Hepatic stellate cell (primary cell): ENCODE data around the gene ZDHHC11.
A peak's percentile ranks its signal among the peaks of the same experiment; 100 is the strongest.

Experiments
- DNase-seq: peaks from one replicate; pipeline ENCODE4 v3.0.0; 2011; ENCODE audit warnings: low spot score

ZDHHC11 gene, protein sequence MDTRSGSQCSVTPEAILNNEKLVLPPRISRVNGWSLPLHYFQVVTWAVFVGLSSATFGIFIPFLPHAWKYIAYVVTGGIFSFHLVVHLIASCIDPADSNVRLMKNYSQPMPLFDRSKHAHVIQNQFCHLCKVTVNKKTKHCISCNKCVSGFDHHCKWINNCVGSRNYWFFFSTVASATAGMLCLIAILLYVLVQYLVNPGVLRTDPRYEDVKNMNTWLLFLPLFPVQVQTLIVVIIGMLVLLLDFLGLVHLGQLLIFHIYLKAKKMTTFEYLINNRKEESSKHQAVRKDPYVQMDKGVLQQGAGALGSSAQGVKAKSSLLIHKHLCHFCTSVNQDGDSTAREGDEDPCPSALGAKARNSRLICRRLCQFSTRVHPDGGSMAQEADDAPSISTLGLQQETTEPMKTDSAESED

DNA sequence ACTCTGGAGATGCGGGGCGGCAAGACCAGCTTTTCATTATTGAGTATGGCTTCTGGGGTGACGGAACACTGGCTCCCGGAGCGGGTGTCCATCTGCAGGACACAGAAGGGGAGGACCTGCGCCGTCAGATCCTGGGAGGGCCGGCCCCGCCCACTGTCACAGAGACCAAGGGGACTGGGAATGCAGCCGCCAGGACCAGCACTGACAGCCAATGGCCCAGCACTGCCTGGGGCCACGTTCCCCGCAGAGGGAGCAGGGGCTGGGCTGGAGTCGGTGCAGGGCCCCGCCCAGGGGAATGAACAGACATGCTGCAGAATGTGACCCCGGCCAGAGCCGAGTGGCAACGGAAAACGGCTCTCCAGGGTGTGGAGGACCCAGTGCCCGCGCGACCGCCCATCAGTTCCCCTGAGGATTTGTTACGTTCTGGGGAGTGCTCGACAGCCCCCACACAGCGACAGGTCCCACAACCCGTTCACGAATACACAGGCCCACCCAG lies at the start of gene ZDHHC11:
ZDHHC11 (minus strand) TSS at position 476 of the 496 bp plus-strand sequence; CDS start at position 92, 384 bp downstream.
- DNase-seq = no peak

DNA sequence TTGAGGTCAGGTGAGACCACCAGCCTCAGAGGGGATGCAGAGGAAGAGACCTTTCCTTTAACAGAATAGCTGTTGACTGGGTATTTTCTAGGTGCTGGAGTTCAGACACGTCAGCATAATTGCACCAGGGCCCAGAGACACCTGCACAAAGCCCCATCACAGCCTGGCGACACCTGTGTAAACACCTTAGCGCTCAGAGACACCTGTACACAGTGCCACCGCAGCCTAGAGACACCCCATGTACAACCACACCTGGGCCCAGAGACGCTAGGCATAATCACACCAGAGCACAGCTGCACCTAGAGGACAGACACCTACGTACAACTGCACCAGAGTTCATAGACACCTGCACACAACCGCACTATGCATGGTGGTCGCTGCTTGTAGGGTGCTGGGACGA lies 42.9 kb upstream of the ZDHHC11 start:
- DNase-seq = no peak

DNA sequence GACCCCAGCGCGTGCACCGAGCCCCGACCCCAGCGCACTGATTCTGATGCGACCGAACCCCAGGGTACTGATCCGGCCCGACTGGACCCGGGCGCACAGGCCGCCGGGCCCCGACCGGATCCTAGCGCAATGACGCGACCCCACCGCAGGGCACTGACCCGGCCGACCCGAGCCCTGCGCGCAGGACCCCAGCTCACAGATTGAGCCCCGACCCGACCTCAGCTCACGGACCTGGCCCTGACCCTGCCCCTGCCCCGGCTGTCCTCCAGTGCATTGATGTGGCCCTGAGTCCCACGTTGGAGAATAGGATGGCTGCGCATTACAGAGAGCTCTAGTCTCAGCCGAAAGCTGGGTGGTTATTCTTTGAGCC lies 42.3 kb upstream of the ZDHHC11 start:
- DNase-seq = no peak

DNA sequence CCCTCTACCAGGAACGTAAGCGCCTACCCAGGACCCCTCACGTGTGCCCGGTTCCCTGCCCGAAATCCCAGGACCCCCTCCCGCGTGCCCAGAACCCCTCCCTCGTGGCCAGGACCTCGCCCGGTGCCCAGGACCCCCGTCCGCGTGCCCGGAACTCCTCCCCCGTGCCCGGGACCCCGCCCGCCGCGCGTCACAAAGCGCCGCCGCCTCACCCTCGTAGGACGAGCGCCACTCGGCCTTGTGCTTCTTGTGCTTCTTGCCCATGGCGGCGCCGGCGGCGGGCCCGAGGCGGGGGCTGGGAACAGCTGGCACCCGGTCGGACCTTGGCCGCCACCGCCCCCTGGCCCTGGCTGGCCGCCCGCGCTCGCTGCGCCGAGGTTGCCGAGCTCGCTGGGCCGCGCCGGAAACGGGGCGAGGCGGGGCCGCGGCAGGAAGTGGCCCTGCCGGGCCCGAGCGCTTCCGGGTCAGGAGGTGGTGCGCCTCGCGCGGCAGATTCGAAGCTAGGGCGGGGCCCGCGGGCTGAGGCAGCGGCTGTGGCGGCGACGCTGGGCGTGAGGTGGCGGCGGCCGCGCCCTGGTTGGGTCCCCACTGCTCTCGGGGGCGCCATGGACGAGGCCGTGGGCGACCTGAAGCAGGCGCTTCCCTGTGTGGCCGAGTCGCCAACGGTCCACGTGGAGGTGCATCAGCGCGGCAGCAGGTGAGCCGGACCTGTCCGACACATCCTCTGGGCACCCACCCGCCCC lies 41.8 kb upstream of the ZDHHC11 start, which contains the start of the genes BRD9 and TRIP13:
BRD9 (minus strand) TSS at position 408 of the 743 bp plus-strand sequence; CDS start at position 264, 144 bp downstream.
TRIP13 (plus strand) TSS at position 491 of the 743 bp plus-strand sequence; CDS start at position 606, 115 bp downstream.
- DNase-seq = peak; percentile 97

DNA sequence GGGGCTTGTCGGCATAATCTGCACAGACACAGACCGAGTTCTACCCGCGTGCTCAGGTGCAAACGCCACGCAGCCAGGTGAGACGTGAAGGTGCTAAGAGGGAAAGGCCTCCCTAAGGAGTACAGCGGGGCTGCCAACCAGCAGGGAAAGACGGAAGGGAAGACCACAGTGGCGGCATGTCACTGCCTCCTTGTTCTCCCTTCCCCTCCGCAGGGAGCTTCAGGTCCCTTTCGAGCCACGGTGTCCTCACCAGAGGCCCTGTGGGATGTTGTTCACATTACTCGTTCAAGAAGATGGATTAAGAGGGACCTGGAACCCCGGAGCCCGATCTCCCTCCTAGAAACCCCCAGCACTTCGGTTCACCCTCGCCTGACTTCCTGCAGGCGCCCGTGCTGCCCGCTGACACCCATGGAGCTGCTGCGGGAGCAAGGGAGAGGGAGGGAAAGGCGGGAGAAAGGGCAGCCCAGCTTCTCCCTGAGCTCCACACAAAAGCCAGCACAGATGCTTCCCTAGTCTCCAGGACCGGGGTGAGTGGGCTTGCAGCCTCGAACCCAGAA lies 41.1 kb upstream of the ZDHHC11 start:
- peak; percentile 78 for DNase-seq

DNA sequence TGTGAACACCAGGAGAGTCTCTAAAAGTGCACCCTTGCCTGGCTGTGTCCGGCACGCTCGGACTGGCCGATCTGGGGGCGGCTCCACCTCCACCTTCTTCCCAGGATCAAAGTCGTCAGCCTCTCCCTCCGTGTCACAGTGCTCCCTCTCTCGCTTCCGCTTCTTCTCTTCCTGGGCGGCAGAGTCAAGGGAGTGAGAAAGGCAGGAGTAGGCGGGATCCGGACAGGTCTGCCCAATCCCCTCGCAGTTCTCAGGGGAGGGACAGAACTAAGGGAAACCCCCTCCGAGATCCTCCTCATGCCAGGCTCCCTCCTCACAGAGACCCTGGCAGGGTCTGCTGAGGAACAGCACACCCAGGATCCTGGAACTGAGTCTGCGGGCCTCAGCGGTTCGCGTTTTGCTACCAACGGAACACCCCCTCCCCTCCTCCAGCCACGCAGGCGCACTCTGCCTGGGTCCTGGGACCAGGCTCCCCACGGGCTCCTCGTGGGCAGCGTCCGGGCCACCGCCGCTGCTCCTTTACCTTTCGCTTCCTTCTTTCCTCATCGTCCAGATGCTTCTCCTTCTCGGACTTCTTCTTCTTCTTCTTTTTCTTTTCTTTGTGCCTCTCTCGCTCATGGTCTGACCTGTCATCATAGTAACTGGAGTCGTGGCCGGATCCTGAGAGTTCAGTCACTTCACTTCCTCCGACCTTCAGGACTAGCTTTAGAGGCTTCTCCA lies 40.5 kb upstream of the ZDHHC11 start:
- DNase-seq = no peak

DNA sequence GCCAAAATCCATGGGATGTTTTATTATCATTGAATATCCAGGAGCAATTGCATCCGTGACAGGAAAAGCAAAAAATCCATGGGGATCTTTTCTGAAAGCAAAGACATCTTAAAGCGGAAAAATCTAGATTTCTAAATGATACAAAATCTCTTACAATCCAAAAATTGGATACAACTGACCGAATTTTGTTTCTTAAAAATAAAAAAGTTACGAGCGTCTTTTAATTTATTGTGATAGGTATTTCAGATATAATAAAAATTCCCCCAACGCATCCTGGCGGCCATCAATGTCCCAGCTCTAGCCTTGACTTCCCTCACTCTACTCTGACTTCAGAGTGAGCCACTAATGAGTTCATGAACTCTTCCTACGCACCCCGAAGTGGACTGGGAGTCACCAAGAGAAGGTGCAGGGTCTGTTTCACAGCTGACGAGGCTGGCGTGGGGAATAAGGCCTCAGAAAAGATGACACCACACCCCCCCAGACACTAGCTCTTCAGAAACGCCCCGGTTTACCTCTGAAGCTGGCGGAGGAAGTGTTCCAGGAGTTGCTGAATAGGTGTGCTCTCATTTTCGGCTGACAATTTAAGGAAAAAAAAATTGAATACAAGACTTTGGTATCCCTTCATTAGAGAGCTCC lies 38.4 kb upstream of the ZDHHC11 start:
- no peak for DNase-seq

DNA sequence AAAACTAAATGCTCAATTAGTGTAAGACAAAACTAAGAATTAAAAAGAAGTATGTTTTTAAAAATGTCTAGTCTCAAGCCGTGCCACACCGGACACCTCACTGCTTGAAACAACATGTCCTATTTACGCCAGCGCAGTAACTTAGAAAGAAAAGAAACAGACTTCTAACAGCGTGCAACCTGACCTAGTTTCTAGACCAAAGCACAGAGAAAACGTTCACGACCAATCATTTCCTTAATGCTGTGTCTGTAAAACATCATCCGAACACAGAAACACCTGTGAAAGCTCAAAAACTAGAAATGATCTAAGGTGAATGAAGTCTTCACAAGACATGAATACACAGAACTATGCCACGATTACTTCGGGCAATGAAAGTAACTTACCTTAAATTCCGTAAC lies 37.9 kb upstream of the ZDHHC11 start:
- no peak for DNase-seq

DNA sequence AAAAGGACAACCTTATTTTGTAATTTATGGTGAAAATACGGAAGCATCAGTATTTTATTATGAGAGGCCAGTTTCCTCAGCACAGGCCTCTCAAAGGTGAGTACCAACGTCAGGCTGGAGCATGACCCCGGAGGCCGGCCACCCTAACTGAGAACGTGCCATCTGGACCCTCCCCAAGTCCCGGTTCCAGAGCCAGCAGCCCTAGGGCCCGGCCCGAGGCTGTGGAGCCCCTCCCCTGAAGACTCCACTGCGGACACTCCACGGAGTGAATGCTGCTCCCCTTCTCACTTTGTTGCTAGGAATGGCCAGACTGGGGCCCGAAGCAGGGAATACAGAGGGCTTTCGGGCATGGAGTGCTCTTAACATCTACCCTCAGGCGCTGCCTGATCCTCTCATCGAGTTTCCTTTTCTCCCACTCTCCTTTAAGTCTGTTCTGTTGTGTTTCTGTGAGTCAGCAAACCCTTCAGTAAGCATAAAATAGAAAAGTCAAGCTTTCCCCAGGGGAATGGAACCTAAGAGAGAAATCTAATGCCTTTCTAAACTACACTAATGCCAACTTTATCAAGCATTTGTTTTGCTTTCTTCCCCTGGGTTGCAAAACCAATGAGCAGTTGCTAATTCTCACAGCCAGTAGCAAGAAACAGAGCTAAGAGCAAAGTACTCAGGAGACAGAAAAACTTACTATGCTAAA lies 37.3 kb upstream of the ZDHHC11 start:
- no peak for DNase-seq

DNA sequence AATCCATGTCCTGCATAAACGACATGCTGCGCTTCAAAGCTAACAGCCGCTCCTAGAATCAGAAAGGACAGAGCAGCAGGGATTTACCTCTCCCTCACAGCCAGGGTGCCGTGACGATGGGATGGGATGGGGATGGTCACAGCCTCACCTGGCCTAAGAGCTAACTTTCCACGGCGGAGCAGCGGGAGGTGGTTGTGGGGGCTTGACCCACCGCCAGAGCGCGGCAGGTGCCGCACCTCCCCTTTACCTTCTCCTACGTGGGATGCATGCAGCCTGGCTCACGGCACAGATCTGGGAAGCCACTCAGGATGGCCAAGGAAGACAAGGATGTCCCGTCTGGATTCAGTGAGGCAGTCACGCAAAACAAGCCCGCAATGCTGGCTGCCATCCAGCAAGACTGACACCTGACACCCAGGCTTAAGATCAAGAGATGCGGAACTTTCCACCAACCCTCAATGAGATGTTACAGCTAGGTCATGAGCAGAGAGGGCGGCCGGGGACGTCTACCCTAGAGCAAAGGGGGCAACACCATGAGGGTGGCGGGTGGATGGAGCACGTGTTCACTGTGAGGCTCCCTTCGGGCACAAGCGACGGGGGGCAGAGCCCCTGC lies 36.0 kb upstream of the ZDHHC11 start:
- DNase-seq = no peak

DNA sequence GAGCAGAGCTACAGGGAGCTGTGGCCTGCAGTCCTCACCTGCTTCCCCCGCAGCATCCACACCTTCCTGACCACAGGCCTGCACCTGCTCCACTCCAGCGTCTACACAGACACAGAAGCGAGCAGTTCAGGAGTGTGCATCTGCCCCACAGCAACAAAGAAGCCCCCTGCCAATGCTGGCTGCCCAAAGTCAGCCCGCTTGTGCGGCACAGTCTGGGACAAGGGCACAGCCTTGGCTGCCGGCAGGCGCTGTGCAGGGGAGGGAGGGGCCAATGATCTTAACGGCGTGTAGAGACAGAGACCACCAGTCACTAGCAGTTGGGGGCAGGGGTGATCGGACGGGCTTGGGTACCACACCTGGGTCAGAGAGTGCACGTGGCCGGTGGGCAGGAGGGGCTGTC lies 35.2 kb upstream of the ZDHHC11 start:
- DNase-seq = no peak

DNA sequence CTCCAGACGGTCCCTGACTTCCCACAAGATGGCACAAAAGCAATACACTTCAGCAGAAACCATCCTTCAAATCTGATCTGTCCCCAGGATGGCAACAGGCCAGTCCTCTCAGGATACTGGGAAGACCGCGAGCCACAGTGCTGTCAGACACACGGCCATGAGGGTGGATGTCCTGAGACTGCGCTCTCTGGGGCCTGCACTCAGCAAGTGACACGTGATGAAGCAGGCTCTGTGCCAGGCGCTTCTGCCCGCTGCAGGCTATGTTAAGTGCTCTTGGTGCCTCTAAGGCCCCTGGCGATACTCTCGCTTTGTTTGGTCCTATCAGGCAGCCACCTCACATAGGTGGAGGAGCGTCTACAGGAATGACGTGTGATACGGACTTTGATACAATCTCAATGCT lies 34.7 kb upstream of the ZDHHC11 start:
- no peak for DNase-seq

DNA sequence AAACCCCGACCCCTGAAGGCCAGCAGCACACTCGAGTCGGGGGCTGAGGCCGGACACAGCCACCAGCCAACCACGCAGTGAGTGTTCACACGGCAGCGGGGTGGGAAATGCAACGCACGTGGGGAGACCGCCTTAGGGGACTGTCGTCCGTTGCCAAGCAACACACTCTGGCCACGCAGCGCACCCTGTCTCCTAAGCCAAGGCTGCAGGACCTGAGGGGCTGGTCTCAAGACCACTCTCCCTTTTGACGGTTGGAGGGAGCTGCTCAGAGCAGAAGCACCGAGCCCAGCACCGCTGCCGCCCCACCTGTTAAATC lies 34.3 kb upstream of the ZDHHC11 start:
- no peak for DNase-seq

DNA sequence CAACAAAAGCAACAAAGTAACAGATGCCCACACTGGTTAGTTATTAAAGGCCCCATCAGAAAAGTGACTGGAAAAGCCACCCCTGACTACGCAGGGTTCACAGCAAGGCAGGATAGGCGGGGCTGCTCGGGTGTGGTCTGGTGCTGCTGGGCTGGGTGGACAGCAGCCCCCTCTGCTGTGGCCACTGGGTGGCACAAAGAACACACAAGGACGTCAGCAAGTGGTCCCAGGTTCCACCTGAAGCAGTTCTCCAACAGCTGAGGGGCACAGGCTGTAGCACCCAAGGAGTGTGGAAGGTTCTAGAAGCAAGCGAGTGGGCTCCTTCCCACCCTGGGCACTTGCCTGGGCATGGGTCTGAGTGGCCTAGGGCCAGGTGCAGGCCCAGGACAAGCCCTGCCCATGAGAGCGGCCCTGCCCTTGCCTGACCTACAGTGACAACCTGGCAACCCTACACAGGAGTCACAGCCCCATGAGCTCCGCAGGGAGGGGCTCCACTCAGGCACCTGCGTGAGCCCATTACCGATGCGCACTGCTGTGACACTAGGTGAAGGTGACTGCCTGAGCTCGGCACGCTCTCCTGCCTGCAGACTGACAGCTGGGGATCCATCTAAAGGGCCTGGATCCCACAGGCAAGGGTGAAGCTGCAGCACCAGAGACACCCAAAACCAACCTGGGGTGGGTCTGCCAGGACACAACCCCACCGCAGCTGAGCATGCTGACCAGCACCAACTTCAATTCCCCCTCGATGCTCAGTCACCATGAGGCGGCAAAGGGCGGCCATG lies 33.8 kb upstream of the ZDHHC11 start:
- no peak for DNase-seq

DNA sequence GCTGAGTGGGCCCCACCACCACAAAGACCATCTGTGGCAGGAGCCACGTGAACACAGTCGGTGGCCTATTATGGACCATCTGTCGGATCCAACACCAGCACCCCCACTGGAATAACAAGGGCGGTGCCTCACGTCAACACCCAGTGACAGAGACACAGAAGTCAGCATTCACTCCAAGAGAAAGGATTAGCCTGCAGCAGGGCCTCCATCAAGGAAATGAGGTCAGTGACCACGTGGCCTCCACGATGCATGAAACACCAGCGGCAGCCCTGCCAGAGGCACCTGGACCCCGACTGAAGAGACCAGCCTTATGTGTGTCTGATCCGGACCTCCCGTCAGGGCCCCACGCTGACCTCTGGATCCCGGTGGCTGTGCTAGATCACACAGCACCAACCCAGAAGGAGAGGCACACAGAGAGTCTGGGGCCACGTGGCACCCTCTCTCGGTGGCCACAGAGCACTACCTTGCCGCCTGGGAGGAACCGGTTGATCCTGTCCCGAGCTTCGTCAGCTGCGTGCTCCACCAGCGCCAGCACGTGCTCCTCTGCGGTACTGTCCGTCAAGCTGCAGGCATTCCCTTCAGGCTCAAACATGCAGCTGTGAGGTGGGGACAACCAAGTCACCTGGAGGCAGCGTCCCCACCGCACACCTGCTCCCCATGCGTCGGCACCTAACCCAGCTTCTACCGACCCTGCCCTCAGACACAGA lies 32.8 kb upstream of the ZDHHC11 start:
- no peak for DNase-seq

DNA sequence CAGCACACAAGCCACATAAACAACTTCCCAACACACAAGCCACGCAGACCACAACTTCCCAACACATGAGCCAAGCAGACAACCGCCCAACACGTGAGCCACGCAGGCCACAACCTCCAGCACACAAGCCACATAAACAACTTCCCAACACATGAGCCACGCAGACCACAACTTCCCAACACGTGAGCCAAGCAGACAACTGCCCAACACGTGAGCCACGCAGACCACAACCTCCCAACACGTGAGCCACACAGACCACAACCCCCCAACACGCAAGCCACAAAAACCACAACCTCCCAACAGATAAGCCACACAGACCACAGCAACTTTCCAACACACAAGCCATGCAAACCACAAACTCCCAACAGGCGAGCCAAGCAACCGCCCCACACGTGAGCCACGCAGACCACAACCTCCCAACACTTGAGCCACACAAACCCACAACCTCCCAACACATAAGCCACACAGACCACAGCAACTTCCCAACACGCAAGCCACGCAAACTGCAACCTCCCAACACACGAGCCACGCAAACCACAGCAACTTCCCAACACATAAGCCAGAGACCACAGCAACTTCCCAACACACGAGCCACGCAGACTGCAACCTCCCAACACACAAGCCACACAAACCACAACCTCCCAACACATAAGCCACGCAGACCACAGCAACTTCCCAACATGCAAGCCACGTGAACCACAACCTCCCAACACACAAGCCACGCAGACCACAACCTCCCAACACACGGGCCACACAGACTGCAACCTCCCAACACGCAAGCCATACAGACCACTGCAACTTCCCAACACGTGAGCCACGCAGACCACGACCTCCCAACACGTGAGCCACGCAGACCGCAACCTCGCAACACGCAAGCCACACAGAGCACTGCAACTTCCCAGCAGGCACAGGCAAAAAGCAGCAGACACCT lies 31.7 kb upstream of the ZDHHC11 start:
- DNase-seq = no peak

DNA sequence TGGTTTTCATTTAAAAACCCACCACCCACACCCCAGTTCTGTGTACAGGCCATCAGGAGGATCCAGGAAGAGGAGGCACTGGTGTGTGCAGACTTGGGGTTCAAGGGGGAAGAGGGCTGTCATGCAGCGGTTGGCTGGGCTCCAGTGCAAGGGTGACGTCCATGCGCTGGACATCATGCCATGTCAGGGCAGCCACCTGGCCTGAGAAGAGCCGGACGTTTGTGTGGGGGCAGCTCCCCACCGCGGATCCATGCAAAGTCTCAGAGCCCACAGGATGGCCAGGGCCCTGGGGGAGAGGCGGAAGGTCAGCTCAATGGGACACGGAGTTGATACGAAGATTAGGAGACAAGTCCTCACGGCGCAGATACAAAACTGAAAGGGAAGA lies 30.8 kb upstream of the ZDHHC11 start:
- DNase-seq = no peak
